Right lobe of liver (tissue), 6 donors: Measurements from ENCODE around the gene RREB1. TPM values are rescaled to one million over a fixed set of nuclear protein-coding genes. Genes with fewer than 3 reads are reported as not detected.

ENCODE experiments used
- ATAC-seq, 4 donors: fragments of 200-7000 bp; cut with Tn5 transposase; one replicate each; pipeline ENCODE4 v1.9.1; 2020; ENCODE audit warnings: mild to moderate bottlenecking in 4 of 4, moderate library complexity in 4 of 4
- DNase-seq, 3 donors: peaks; one replicate each; pipeline ENCODE4 v3.0.0-alpha.2; 2020
- H3K27ac ChIP-seq, 3 donors: fragments of 200-600 bp; one replicate each; pipeline ENCODE4 v1.8.0; 2022
- H3K27me3 ChIP-seq, 2 donors: fragments of 200-600 bp; one replicate each; pipeline ENCODE4 v1.8.0; 2022
- H3K36me3 ChIP-seq, 4 donors: fragments of 200-600 bp; sonication (generic) in 1 of 4; one replicate each; pipeline versions ENCODE4 v1.5.1 to v1.8.0; 2017 to 2022; ENCODE audit warnings: control low read depth in 1 of 4
- H3K4me1 ChIP-seq, 4 donors: fragments of 200-600 bp; sonication (generic) in 1 of 4; one replicate each; pipeline versions ENCODE4 v1.5.1 to v1.8.0; 2017 to 2022; ENCODE audit warnings: control low read depth in 1 of 4
- H3K4me3 ChIP-seq, 3 donors: fragments of 200-600 bp; one replicate each; pipeline ENCODE4 v1.8.0; 2022
- H3K9me3 ChIP-seq, 4 donors: fragments of 200-600 bp; sonication (generic) in 1 of 4; one replicate each; pipeline versions ENCODE4 v1.5.1 to v1.8.0; 2017 to 2022; ENCODE audit warnings: control low read depth in 1 of 4
- POLR2A ChIP-seq: fragments of 450-650 bp; IDR thresholded peaks from one replicate; pipeline ENCODE4 v1.6.1; 2017; ENCODE audit warnings: antibody characterized with exemption, mild to moderate bottlenecking
- WGBS: methylation state at CpG from one replicate; pipeline ENCODE4 v1.1.6; 2018; ENCODE audit warnings: low coverage, low lambda C conversion rate; ENCODE audit not compliant: insufficient coverage; ENCODE audit errors: missing lambda C conversion rate; 5-methylcytosine and 5-hydroxymethylcytosine counted together
- intact Hi-C, 2 donors: fragments of 100-400 bp; cut with DNase I; formaldehyde crosslinking; loops; one replicate each; pipeline versions ENCODE4 v1.11.2 to v1.14.1; 2022
- total RNA-seq, 6 experiments: library from RNA; depleted of rRNA in 2 of 6; stranded (reverse); fragments of >200 nt in 2 of 6; fragmentation: NEBNext Ultra II Directional in 3 of 6; extraction: Animal tissue kit (Norgen Biotek cat#: 25700) in 3 of 6; gene quantifications; one replicate each; pipeline versions ENCODE4 v1.1.0 to v1.2.4, GENCODE V29; 2016 to 2023
- TF ChIP-seq, protein P1 (sequence below), 4 donors: fragments of 200-600 bp in 3 of 4; fragments of 450-650 bp in 1 of 4; IDR thresholded peaks; one replicate each; pipeline versions ENCODE4 v1.5.1 to v1.8.0; 2016 to 2022; ENCODE audit warnings: antibody characterized with exemption in 4 of 4, mild to moderate bottlenecking in 2 of 4
- donor health status: DM: no; HTN: yes; CAD: no.
- donor health status: DM: no; HTN: no; CAD: no.
- donor health status: DM: no; HTN: no; CAD: no.
- donor health status: DM: no; HTN: yes; CAD: no.
- donor health status: DM: no; HTN: yes; CAD: no.

The RREB1 gene
- total RNA-seq, 6 experiments from 2014 or later, result 28.7 to 46.3 (median 39.6) TPM

GRCh38 chr6:7194657-7195056, 86.9 kb downstream of the RREB1 start:
- ATAC-seq, result peak; percentile 37 to 55 (median 42)
- Histone ChIP-seq H3K4me3 (no peak overlapping the region), H3K9me3 (no peaks in the 10 kb centered on the region), H3K4me1 (peaks cover 0 to 48% (median 10%) of the 10 kb centered on the region in 4 donors), H3K27me3 (no peaks in the 10 kb centered on the region), H3K36me3 (peaks cover 0 to 17% (median 10%) of the 10 kb centered on the region in 4 donors), H3K27ac (peak overlapping the region in 2 of 3 donors; percentile 41 to 66)
- TF ChIP-seq POLR2A, result no peak
- TF ChIP-seq, protein P1, sequence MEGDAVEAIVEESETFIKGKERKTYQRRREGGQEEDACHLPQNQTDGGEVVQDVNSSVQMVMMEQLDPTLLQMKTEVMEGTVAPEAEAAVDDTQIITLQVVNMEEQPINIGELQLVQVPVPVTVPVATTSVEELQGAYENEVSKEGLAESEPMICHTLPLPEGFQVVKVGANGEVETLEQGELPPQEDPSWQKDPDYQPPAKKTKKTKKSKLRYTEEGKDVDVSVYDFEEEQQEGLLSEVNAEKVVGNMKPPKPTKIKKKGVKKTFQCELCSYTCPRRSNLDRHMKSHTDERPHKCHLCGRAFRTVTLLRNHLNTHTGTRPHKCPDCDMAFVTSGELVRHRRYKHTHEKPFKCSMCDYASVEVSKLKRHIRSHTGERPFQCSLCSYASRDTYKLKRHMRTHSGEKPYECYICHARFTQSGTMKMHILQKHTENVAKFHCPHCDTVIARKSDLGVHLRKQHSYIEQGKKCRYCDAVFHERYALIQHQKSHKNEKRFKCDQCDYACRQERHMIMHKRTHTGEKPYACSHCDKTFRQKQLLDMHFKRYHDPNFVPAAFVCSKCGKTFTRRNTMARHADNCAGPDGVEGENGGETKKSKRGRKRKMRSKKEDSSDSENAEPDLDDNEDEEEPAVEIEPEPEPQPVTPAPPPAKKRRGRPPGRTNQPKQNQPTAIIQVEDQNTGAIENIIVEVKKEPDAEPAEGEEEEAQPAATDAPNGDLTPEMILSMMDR (IDR thresholded peaks at IDR 0.05), result no peak
- DNase-seq, result no peak
- intact Hi-C loops, result no loop called here
- WGBS, result 44% methylated on average over 3 of the region's 3 CpGs

- peaks cover 0 to 11% (median 6%) of the 10 kb centered on the region in 4 donors for H3K36me3 ChIP-seq
- H3K9me3 ChIP-seq, result no peaks in the 10 kb centered on the region
- no peak for DNase-seq
- TF ChIP-seq, protein P1 (IDR thresholded peaks at IDR 0.05), result no peak
- TF ChIP-seq POLR2A, result no peak
- WGBS, result 36% methylated on average over 7 of the region's 9 CpGs
- peaks cover 0 to 54% (median 11%) of the 10 kb centered on the region in 4 donors for H3K4me1 ChIP-seq
- H3K27ac ChIP-seq, result peak overlapping the region in 2 of 3 donors; percentile 41 to 66
- H3K4me3 ChIP-seq, result no peak overlapping the region
- intact Hi-C loops, result no loop called here
- H3K27me3 ChIP-seq, result no peaks in the 10 kb centered on the region
- peak; percentile 65 to 72 (median 67) for ATAC-seq
Measured at GRCh38 chr6:7195339-7196018, 87.7 kb downstream of the RREB1 start.

DNA sequence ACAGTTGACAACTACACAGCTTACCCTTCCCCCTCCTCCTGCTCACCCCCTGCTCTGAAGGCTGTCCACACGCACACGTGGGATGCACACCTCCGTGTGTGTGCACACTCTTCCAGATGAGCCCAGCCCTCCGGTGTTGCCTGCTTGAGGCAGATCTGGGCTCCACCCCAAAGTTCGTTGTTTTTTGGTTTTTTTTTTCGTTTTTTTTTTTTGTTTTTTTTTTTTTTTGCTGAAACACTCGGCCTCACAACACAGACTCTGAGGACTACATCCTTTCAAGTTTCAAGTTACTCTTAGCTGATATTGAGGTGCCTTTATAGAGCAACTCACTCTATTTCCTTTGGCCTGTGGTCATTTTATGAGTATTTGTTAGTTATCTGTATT, 88.2 kb downstream of the RREB1 start:
- Histone ChIP-seq H3K36me3 (peaks cover 0 to 6% (median 2%) of the 10 kb centered on the region in 4 donors), H3K4me3 (no peak overlapping the region), H3K27me3 (no peaks in the 10 kb centered on the region), H3K9me3 (no peaks in the 10 kb centered on the region), H3K4me1 (peaks cover 0 to 59% (median 14%) of the 10 kb centered on the region in 4 donors), H3K27ac (peak overlapping the region in 2 of 3 donors; percentile 41 to 66)
- DNase-seq (no peak), ATAC-seq (peak; percentile 53 to 81 (median 60))
- WGBS, result 28% methylated on average over 7 of the region's 7 CpGs
- TF ChIP-seq, protein P1 (IDR thresholded peaks at IDR 0.05), result no peak
- no peak for TF ChIP-seq POLR2A
- intact Hi-C loops, result no loop called here

- Histone ChIP-seq H3K4me3 (no peak overlapping the region), H3K27me3 (no peaks in the 10 kb centered on the region), H3K9me3 (no peaks in the 10 kb centered on the region), H3K36me3 (peaks cover 0 to 6% (median 0%) of the 10 kb centered on the region in 4 donors), H3K27ac (peak overlapping the region in 1 of 3 donors; percentile 66), H3K4me1 (peaks cover 0 to 64% (median 16%) of the 10 kb centered on the region in 4 donors)
- 61% methylated on average over 4 of the region's 4 CpGs for WGBS
- intact Hi-C loops, result no loop called here
- DNase-seq (no peak), ATAC-seq (no peak)
- no peak for TF ChIP-seq POLR2A
- TF ChIP-seq, protein P1 (IDR thresholded peaks at IDR 0.05), result no peak
Measured at GRCh38 chr6:7196685-7197283, 89.0 kb downstream of the RREB1 start.
